DMS 273 treated with DMSO at 0.1 percent for 48 hours (cell line): ENCODE results near the gene ISCU.
A peak's percentile ranks its signal among the peaks of the same experiment; 100 is the strongest.
"Not testable (repeated sequence)": the region's sequence is repeated elsewhere in the genome, so short reads cannot be mapped to it uniquely, and the experiment has no call there.

Experiments
- DNase-seq: peaks from one replicate; lab custom pipeline; 2025; lab: John Stamatoyannopoulos, UW

Gene ISCU

DNA sequence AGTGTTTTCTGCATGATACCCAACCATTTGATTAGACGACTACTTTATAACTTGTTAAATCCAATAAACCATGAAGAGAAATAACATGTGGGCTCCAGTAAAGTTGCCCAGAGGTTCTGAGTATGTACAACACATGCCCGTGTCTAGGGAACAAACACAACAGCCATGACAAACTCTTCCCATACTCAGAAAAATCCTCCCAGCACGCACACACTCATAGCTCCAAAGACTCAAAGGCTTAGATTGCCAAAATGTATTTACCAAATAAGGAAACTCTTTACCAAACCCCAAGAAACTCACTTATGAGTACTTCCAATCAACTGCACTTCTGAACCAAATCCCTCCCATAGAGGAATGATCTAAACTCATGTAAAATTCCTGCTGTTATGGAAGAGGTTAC, 18.7 kb upstream of the ISCU start:
- DNase-seq: no peak

DNA sequence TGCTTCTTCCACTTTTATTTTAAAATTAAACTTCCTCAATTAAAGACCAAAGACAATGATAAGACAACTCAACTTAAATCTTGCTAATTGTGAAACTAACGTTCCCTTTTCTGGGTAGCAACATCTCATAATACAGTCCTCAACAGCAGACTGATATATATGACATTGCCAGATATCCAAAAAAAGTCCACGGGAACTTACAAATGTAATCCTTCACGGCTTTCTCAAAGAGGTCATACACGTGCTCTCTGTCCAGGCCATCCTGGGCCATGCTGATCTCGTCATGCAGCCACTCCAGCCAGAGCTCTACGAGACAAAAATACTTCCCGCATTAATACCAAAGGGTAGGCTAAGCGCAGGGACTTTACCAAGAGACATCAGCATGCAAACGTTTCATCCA, 14.7 kb upstream of the ISCU start:
- no peak for DNase-seq

DNA sequence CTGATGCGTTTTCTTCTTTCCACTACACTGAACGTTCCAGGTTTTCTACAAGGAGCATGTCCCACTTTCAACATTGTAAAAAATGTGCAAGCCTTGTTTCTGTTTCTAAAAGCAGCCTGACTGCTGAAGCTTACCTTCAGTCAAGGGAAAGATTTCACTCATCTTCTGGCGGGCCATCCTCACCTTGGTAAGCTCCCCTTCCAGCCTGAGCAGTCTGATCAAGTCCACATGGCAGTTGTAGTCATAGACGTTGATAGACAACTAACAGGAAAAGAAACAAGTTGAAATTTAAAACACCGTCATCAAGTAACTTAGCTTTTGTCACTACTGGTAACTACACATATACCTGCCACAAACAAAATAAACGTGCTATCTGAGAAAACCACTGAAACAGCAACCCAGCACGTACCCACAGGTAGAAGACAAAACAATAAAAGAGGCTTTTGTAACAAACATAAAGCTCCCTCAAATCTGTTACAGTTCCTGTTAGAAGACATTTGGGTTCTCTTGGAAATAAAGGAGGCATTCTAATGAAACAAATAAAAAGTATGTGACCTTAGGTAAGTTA, 13.4 kb upstream of the ISCU start:
- no peak for DNase-seq

DNA sequence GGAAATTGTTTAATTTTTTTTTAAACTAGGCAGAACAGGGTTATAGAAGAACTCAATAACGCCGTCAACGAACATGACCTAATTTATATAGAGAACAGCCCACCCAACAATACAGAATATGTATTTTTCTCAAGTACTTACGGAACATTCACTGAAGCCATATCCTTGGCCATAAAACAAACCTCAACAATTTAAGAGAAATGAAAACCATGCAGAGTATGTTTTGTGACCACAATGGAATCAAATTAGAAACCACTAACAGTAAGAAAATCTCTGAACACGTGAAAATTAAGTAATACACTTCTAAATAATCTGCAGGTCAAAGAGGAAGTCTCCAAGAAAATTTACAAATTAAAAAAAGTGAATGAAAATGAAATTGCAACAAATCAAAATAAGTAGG, 10.9 kb upstream of the ISCU start:
- DNase-seq: no peak

DNA sequence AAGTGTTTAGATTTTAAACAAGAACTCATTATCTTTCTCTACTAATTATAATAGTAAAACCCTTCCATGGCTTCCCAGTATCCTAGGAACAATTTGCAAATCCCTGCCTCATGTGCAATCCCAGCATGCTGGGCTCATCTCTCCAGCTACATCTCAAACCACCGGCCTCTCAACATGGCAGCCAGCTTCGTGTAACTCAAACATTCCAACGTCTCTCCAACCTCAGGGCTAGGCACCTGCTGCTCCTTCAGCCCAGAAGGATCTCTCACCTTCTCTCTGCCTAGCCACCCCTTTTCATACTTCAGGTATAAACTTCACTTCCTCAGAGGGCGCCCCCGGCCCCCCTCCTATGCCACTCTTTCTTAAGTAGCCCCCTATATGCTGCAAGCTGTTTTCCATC, 8.6 kb upstream of the ISCU start:
- DNase-seq: no peak

DNA sequence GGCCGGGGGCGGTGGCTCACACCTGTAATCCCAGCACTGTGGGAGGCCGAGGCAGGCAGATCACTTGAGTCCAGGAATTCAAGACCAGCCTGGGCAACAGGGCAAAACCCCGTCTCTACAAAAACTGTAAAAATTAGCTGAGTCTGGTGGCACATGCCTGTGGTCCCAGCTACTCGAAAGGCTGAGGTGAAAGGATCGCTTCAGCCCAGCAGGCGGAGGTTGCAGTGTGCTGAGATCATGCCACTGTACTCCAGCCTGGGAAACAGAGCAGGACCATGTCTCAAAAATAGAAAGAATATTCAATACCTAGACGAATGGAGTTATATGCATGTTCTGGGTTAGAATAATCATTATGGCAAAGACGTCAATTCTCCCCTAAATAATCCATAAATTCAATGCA, 7.0 kb upstream of the ISCU start:
- DNase-seq: not testable (repeated sequence)

DNA sequence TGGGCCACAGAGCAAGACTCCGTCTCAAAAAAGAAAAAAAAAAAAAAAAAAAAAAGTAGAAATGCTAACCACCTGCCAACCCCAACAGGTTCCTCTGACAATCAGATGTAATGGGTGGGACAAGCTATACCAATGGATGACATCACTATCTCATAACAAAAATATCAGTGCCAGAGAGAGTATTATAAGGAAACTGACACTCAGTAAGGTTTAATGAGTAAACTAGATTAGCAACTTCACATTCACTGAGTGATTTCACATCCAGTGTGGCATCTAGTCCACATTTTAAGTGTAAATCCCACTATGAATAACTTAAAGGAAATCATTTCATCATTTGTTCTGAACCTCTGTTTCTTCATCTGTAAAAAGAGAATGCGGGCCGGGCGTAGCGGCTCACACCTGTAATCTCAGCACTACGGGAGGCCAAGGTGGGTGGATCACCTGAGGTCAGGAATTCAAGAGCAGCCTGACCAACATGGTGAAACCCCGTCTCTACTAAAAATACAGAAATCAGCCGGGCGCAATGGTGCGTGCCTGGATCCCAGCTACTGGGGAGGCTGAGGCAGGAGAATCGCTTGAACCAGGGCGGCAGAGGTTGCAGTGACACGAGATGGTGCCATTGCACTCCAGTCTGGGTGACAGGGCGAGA, 3.3 kb upstream of the ISCU start:
- no peak for DNase-seq

DNA sequence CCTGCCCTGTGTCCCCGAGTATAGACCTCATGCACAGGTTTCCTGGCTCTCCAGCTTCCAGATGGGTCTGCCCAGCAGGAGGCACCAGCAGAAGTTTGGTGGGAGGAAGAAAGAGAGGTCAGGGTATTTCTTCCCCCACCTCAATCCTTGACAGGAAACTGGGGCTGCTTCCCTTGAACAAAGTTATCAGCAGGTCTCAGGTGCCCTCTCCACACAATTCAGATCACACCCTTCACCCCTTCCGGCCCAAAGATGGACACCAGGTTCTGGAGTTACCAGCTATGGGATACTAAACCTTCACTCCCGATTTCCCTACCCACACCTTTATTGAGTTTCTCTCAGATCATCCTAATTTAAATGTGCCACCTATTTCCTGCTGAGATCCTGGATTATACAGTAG, 2.6 kb upstream of the ISCU start:
- DNase-seq: no peak

DNA sequence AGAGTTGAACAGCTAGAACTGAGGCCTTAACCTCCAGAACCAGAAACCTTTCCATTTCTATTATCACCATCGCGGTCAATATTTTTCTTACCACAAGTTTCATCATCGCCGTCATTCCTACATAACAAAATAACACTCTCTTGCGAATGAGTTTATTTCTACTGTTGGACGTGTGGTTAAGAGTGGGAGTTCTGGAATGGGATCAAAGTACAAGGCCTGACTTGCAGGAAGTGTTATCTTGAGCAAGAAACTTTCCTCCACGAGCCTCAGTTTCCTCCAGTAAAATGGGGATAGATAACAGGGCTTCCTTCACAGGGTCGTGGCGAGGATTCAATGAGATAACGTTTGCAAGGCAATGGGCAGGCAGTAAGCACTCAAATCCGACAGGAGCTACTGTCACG, 2.1 kb upstream of the ISCU start:
- no peak for DNase-seq

DNA sequence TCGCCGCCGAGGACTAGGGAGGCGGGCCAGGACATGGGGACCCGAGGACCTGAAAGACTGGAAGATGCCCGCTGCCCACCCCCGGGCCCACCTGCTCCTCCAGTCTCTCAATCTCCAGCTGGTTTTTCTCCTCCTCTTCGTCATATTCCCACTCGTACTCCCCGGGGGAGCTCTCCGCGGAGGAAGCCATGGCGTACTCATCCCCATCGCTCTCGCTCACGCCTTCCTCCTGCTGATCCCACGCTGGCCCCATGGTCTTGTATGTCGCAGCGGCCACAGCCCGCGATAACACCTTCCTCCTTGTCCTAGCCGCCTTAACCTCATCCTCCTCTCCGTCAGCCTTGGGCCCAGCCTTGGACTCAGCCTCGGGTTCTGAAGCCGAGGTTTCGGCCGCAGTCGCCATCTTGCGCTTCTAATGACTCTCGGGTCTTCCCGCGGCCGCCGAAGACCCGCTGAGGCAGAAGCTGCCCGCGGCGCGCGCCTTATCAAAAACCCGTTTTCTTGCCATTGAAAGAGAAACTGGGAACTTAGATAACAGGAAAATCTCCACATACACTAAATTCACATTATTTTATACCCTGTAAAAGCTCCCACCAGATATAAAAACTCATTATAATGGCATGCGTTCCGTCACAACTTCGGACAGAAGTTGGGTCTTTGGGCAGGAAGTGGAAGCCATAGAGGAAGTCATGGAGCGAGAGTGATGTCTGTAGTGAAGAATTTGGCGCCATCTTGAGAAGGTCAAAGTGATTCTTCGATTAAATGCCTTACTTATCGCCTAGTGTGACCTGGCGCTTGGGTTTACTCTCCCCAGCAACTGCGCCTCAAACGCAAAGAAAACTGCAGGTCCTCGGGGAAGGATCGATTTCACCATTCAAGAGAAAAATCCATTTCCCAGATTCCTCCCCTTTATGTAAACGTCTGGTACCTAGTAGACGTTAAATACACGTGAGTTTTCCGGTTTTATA, 1.4 kb upstream of the ISCU start, which contains the start of gene SART3:
Gene SART3, minus strand, starts transcription at position 422 of the 968 bp plus-strand sequence. Its CDS starts 19 bp downstream, at position 403.
- DNase-seq: peak; percentile 80

DNA sequence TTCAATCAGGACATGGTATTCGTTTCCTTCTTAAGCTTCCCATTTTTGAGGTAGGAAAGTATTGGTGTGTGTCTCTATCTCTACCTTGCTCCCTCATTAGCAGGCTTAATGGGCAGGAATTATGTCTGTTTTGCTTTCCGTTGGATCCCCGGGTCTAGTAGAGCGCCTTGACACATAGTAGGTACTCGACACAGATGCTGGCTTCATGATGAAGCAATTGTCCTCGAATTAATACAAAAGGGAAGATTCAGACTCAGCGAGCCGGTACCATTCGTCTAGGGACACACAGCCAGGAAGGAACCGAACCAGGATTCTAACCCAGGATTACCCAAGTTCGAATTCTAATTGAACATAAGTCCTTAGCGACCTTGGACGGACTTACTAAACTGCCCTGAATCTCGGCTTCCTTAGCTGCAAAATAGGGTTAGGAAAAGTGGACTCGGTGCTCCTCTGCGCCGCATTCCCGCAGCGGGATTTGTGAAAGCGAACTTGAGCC, 496 bp upstream of the ISCU start:
- DNase-seq: no peak

DNA sequence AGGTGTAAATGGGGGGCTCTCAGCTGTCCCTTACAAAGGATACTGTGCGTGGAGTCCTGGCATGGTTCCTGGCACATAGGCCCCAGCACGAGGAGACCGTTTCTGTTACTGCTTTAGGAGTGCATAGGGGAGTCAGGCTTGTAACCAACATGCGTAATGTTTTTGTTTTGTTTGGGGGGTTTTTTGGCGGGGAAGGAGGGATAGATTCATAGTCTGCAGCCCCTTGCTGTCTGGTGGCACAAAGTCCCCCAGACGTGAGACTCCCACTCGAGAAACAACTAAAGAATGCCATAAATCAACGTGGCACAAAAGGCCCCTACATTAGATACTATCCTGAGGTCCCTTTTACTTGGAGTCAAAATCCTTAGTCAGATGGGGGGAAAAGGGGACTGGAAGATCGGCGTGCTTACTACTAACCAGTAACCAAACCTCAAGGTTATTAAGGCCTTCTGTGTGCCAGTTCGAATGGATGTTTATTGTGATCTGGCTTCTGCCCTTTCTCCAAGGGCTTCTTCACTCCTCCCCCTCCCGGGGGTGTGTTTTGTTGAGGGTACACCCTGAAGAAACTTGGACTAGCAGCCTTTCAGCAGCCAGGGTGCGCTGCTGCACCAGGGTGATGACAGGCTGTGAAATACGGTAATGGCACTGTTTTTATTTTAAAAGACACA, 874 bp downstream of the ISCU start:
- peak; percentile 40 for DNase-seq

DNA sequence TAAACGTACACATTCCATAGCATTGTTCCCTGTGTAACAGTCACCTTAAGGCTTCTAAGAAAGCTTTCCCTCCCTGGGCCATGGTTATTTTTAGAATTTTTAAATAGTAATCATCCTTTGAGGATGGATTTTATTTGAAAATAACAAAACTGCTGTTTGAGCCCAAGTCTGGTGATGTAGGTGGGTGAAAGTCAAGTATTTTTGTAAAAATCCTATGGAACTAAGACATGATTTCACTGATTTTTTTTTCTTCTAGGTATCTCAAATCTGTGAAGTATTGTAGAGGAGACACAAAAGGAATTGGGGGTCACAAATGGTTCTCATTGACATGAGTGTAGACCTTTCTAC, 1.4 kb downstream of the ISCU start:
- DNase-seq: no peak

DNA sequence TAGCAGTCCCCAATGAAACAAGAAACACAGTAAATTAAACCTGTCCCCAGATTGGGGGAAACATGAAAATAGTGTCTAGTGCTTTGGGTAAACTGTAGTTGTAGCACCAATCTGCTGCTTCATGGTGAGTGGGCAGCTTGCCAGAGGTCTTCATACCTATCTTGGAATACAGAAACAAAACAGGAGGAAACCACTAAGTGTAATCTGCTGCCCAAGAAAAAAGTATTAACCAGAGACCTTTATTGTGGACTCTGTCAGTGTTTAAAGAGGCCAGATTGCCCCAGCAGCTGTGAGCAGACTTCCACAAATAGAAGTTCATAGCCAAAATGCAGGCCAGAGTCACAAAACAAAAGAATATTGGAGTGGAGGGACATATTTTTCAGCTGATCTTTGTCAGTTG, 2.3 kb downstream of the ISCU start:
- DNase-seq: no peak

DNA sequence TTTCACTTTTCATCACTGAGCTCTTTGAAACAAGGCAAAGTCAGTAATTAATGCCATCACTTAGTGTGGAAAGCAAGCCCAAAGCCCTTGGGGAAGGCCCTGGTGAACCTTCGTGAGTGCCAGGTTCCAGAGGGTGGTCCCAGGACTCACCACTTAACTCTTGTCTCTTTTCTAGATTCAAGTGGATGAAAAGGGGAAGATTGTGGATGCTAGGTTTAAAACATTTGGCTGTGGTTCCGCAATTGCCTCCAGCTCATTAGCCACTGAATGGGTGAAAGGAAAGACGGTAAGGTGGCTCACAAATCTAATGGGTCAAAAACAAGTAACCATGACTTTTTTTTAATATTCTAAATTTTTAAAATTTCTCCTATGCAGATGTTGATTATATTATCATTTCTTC, 2.8 kb downstream of the ISCU start:
- DNase-seq: no peak

DNA sequence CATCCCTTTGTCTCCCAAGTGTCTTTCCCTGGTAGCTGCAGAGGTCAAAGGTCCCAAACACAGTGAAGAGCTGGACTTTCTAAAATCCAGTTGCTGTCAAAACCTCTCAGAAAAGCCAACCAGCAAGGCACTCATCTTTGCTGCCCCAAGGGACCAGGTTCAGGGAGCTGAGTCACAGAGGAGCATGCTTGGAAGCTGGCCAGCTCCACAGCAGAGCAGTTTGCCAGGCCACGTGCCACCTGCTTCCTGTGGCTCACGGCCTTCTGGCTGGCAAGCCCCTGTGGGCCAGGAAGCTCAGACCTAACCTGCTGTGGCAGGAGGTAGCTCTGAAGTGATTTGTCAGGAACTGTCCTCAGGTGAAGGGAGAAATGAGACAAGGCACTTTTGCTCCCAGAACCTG, 3.6 kb downstream of the ISCU start:
- peak; percentile 46 for DNase-seq

DNA sequence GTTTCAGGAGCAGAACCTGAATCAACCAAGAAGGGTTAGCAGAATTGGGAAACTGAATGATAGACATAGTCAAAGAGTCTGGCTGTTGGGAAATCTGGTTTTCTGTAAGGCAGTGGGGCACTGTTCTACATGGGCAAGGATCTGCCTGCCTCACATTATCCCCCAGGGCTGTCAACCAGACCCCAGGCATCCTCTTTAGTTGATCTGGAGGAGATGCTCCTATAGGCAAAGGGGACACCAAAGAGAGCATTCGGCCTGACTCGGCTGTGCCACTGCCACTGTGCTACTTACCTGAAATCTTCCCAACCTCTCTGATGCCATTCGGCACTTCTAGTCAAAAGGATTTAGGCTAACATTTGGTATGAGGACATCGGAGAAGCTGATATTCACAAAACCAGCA, 4.1 kb downstream of the ISCU start:
- DNase-seq: no peak

DNA sequence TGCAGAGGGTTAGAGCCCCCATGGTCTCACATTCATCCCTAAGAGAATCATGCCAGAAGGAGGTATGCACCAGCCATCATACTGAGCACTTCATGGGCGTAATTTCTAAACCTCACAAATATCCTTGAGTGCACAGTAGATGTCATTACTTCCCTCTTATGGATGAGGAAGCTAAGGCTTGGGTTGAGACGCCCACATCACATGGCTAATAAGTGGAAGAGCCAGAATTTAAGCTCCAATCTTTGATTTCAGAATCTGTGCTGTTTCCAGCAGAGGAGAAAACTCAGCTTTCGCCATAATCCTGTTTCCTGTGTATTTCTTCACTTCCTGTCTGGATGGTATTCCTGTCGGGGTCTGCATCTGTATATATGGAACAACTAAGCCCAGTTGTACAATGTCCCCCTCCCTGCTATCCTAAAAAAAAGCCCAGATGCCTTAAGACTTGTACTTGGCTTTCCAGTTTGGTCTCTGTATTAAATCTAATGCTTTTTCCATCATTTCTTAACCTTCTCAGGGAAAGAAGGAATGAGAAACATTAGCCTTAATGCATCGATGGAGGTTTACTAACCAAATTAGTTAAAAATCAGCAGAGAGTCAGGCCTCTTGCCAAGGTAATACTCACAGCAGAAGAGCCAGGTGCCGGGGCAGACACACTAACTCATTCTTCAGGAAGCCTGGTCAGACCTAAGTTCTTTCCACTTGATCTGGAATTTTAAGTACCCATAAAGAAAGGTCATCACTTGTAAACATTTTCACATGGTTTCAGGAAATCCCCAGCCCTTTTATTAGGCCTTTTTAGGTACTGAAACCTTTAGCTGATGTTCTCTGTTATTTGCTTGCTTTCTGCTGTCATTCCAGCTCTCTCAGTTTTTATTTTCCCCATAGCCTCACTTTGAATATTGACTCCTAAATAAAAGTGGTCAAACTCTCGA, 5.3 kb downstream of the ISCU start:
- DNase-seq: no peak

DNA sequence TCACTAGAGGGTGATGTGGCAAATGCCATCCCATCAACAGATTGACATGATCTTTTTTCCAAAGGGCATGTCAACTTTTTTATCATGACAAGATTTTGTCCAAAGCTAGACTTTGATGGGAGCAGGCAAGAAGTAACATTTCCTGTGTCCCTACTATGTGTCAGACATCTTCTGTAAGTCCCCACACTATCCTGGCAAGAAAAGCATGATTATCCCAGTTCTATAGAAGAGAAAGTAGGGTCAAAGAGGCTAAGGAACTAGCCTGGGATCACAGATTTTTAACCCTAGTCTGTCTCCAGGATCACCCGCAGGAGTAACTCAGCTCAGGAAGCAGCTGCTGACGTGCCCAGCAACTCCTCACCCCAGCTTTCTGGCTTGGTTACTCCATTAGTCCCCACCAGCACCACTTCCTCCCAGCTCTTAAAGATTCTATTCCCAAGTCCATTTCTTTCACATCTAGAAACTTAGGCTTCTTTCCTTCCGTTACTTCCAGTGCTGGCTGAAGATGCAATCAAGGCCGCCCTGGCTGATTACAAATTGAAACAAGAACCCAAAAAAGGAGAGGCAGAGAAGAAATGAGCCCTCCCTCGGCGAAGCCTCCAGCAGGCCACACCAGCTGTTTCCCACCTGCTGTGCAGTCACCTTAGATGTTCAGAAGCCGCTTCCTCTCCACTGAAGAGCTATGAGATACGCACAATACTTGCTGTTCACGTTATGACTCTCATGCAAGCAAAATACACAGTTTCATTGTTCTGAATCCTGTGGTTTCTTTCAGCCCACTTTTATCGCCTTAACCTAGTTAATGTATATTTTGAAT, 6.2 kb downstream of the ISCU start:
- no peak for DNase-seq
